Ovary (tissue), 3 donors: Measurements from ENCODE around the gene FHOD3.

Experiments used
- EP300 ChIP-seq: sonication (generic); formaldehyde crosslinking; IDR thresholded peaks from one replicate; pipeline ENCODE4 v1.6.1; 2017; ENCODE audit warnings: antibody characterized with exemption
- POLR2A ChIP-seq: fragments of 450-650 bp; IDR thresholded peaks from one replicate; pipeline ENCODE4 v1.6.1; 2017; ENCODE audit warnings: antibody characterized with exemption, mild to moderate bottlenecking, moderate library complexity
- TF ChIP-seq, protein P1 (sequence below), 3 donors: fragments of 450-650 bp in 2 of 3; fragments of 200-600 bp in 1 of 3; IDR thresholded peaks; one replicate each; pipeline versions ENCODE4 v1.5.1 to v1.8.0; 2016 to 2022; ENCODE audit warnings: antibody characterized with exemption in 3 of 3, mild to moderate bottlenecking in 1 of 3
- donor health status: DM: no; HTN: no; CAD: no.

DNA sequence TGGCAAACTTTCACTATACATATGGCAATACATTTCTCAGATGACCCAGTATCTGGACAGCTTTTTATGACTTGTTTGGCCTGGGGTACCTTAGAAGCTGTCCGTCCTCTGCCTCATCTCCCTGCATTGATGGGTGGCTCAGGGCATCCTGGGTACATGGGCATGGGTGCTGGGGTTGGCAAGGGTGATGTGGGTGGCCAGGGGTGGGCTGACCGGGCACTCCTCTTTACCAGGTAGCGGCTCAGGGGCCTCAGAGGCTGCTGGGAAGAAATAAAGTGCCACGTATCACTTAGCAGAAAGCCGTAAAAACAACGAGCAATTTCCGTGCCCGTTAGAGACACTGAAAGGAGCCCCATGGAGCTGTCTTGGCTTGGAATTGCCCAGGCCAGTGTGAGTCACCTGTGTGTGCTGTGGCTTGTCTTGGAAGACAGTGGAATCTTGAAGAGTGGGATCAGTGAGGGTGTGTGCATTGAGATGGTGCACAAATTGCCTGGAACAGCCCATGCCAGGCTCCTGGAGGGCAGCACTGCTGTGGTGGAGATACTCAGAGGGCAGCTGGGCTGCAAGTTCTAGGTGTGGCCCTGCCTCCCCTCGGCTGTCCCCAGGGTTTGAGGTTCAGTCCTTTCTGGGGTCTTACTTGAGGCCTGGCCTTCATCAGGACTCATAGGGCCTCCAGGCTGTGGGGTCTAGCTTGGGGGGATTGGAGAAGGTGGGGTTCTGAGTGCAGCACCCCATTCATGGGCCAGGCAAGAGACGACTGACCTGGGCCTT, 88.8 kb downstream of the FHOD3 start:
- TF ChIP-seq, protein P1, sequence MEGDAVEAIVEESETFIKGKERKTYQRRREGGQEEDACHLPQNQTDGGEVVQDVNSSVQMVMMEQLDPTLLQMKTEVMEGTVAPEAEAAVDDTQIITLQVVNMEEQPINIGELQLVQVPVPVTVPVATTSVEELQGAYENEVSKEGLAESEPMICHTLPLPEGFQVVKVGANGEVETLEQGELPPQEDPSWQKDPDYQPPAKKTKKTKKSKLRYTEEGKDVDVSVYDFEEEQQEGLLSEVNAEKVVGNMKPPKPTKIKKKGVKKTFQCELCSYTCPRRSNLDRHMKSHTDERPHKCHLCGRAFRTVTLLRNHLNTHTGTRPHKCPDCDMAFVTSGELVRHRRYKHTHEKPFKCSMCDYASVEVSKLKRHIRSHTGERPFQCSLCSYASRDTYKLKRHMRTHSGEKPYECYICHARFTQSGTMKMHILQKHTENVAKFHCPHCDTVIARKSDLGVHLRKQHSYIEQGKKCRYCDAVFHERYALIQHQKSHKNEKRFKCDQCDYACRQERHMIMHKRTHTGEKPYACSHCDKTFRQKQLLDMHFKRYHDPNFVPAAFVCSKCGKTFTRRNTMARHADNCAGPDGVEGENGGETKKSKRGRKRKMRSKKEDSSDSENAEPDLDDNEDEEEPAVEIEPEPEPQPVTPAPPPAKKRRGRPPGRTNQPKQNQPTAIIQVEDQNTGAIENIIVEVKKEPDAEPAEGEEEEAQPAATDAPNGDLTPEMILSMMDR (IDR thresholded peaks at IDR 0.05), result no peak
- TF ChIP-seq POLR2A, result no peak
- no peak for TF ChIP-seq EP300
